WERI-Rb-1 (cell line): ENCODE data around the gene SLC25A6.

Experiments used
- DNase-seq: peaks from one replicate; pipeline ENCODE4 v3.0.0-alpha.2; 2020
- H3K27ac ChIP-seq: fragments of 250-450 bp; sonication (Bioruptor Pico); 2 replicates; pipeline ENCODE4 v1.5.1; 2020; ENCODE audit warnings: mild to moderate bottlenecking, moderate library complexity
- H3K27me3 ChIP-seq: fragments of 250-450 bp; sonication (Bioruptor Pico); 2 replicates; pipeline ENCODE4 v1.5.1; 2021; ENCODE audit warnings: mild to moderate bottlenecking, low read depth, moderate library complexity; ENCODE audit not compliant: insufficient read depth, severe bottlenecking
- H3K36me3 ChIP-seq: fragments of 250-450 bp; sonication (Bioruptor Pico); 2 replicates; pipeline ENCODE4 v1.5.1; 2020; ENCODE audit warnings: mild to moderate bottlenecking, moderate library complexity
- H3K4me3 ChIP-seq: 2 replicates; pipeline ENCODE4 v1.5.1; 2011; ENCODE audit warnings: low read depth, mild to moderate bottlenecking, control low read depth, low read length
- H3K9me3 ChIP-seq: fragments of 250-450 bp; sonication (Bioruptor Pico); 2 replicates; pipeline ENCODE4 v1.5.1; 2021; ENCODE audit warnings: mild to moderate bottlenecking, moderate library complexity; ENCODE audit not compliant: severe bottlenecking
- CTCF ChIP-seq: IDR thresholded peaks from 2 replicates; pipeline ENCODE4 v1.5.1; 2011; ENCODE audit warnings: low read depth, mild to moderate bottlenecking, control low read depth, inconsistent platforms, low read length

The SLC25A6 gene

GRCh38 chrX:1400049-1400448 is 8.1 kb upstream of the SLC25A6 start:
- Histone ChIP-seq H3K27ac (no peak overlapping the region), H3K9me3 (no peaks in the 10 kb centered on the region), H3K4me3 (no peak overlapping the region), H3K36me3 (peaks cover 68% of the 10 kb centered on the region), H3K27me3 (no peaks in the 10 kb centered on the region)
- no peak for TF ChIP-seq CTCF
- DNase-seq = no peak

- no peak for DNase-seq
- Histone ChIP-seq H3K36me3 (peaks cover 70% of the 10 kb centered on the region), H3K9me3 (no peaks in the 10 kb centered on the region), H3K27me3 (no peaks in the 10 kb centered on the region), H3K27ac (no peak overlapping the region), H3K4me3 (no peak overlapping the region)
- TF ChIP-seq CTCF = no peak
Observed at GRCh38 chrX:1398431-1399340, 6.8 kb upstream of the SLC25A6 start.

GRCh38 chrX:1397441-1398270 is 5.7 kb upstream of the SLC25A6 start:
- Histone ChIP-seq H3K27ac (no peak overlapping the region), H3K36me3 (peaks cover 63% of the 10 kb centered on the region), H3K27me3 (no peaks in the 10 kb centered on the region), H3K9me3 (no peaks in the 10 kb centered on the region), H3K4me3 (no peak overlapping the region)
- DNase-seq = no peak
- TF ChIP-seq CTCF = no peak

- Histone ChIP-seq H3K4me3 (no peak overlapping the region), H3K9me3 (no peaks in the 10 kb centered on the region), H3K27me3 (no peaks in the 10 kb centered on the region), H3K27ac (no peak overlapping the region), H3K36me3 (peaks cover 61% of the 10 kb centered on the region)
- no peak for TF ChIP-seq CTCF
- no peak for DNase-seq
Observed at GRCh38 chrX:1397001-1397400, 5.1 kb upstream of the SLC25A6 start.

- Histone ChIP-seq H3K27me3 (no peaks in the 10 kb centered on the region), H3K4me3 (no peak overlapping the region), H3K27ac (no peak overlapping the region), H3K36me3 (peaks cover 64% of the 10 kb centered on the region), H3K9me3 (no peaks in the 10 kb centered on the region)
- no peak for TF ChIP-seq CTCF
- no peak for DNase-seq
Observed at GRCh38 chrX:1395646-1396216, 3.8 kb upstream of the SLC25A6 start.
